ENCODE results near the gene PROSER1. TPM values are rescaled to one million over a fixed set of nuclear protein-coding genes. Genes with fewer than 3 reads are reported as not detected.
"Not testable (repeated sequence)": the region's sequence is repeated elsewhere in the genome, so short reads cannot be mapped to it uniquely, and the experiment has no call there.

Gene PROSER1
- total RNA-seq, result 10 to 100 TPM; 18.3 to 85.9 (median 28.2) TPM

DNA sequence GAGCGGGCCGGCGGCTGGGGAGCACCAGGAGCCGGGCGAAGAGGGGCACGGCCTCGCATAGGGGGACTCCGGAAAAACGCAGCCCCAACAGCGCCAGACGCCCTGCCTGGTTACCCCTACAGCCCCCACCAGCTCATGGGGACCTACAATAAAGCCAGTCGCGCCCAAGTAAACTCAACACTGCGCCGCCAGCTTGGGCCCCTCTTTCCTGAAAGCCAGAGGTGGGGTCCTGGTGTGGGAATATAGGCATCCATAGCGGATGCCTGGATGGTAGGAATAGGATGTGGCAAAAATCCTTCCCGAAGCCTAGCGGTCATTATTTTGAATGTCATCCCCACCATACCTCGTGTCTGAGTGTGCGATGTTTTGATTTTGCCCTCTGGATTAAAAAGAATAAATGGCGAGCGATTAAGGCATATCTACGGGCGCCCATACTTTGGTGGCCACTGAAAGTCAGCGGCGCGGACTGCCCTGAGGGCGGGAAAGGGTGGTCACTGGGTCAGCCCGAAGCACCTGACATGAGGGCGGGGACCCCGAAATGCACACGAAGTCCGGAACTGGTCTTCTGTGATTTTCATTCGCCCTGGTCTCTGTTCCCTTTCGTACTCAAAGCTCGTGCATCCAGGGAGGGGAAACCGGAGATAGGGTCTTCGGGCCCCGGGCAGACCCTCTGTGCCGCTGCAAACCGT lies at the start of gene PROSER1, which contains the start of gene NHLRC3:
Gene PROSER1 (minus strand): TSS at position 210 of the 689 bp plus-strand sequence. CDS start 847 bp downstream, outside the sequence.
Gene NHLRC3 (plus strand): TSS at position 577 of the 689 bp plus-strand sequence. CDS start 184 bp downstream, outside the sequence.
- WGBS, result under 1% methylated on average over 28 of the region's 41 CpGs
- TF ChIP-seq POLR2AphosphoS5 (IDR thresholded peaks at IDR 0.05), result peak in 1 of 3 donors; percentile 45
- TF ChIP-seq, protein P1, sequence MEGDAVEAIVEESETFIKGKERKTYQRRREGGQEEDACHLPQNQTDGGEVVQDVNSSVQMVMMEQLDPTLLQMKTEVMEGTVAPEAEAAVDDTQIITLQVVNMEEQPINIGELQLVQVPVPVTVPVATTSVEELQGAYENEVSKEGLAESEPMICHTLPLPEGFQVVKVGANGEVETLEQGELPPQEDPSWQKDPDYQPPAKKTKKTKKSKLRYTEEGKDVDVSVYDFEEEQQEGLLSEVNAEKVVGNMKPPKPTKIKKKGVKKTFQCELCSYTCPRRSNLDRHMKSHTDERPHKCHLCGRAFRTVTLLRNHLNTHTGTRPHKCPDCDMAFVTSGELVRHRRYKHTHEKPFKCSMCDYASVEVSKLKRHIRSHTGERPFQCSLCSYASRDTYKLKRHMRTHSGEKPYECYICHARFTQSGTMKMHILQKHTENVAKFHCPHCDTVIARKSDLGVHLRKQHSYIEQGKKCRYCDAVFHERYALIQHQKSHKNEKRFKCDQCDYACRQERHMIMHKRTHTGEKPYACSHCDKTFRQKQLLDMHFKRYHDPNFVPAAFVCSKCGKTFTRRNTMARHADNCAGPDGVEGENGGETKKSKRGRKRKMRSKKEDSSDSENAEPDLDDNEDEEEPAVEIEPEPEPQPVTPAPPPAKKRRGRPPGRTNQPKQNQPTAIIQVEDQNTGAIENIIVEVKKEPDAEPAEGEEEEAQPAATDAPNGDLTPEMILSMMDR (IDR thresholded peaks at IDR 0.05), result no peak
- Histone ChIP-seq H3K9me3 (no peaks in the 10 kb centered on the region), H3K4me3 (peak within 1 kb of the TSS; percentile 83), H3K27me3 (no peaks in the 10 kb centered on the region), H3K4me1 (peaks cover 49% of the 10 kb centered on the region), H3K27ac (peak within 1 kb of the TSS; percentile 82), H3K36me3 (no peaks in the 10 kb centered on the region)
- DNase-seq (ENCODE audit: low spot score in 2 of 2), result peak; percentile 94 to 95

DNA sequence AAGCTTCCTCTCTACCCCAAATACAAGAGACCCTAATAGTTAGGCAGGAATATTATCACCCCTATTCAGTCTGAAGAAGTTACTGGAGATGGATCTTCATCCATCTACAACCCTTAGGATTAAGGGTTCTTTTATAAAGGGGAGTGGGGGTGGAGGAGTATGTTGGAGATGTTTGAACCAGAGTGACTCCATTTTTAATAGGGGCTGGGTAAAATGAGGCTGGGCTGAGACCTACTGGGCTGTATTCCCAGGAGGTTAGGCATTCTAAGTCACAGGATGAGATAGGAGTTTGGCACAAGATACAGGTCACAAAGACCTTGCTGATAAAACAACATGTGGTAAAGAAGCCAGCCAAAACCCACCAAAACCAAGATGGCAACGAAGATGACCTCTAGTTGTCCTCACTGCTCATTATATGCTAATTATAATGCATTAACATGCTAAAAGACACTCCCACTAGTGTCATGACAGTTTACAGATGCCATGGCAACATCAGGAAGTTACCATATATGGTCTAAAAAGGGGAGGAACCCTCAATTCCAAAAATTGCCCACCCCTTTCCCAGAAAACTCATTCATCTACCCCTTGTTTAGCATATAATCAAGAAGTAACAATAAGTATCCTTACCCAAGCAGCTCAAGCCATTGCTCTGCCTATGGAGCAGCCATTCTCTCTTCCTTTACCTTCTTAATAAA lies 48.5 kb upstream of the PROSER1 start:
- WGBS, result 65% methylated on average over 1 of the region's 1 CpG
- not testable (repeated sequence) for DNase-seq (ENCODE audit: low spot score in 2 of 2); H3K9me3 ChIP-seq; H3K27me3 ChIP-seq; H3K4me1 ChIP-seq; H3K4me3 ChIP-seq; H3K27ac ChIP-seq; H3K36me3 ChIP-seq

DNA sequence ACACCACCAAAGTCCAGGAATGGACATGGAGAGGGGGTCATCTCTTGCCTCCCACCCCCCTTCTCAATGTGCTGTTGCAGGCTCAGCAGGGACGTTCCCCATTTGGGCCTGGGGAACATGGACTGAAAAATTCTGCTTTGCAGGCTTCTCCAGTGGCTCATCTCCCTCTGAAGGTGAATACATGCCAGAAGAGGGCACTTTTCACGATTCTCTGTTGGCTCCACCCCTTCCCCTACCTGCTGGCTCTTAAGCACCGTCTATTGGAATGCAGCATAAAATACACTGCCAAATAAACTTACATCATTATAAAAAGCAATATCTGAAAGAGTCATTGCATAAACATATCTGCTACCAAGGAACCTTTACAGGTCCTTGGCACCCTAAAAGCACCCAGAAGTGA lies 36.1 kb upstream of the PROSER1 start:
- 30% methylated on average over 3 of the region's 3 CpGs for WGBS
- H3K36me3 ChIP-seq, result no peaks in the 10 kb centered on the region
- H3K4me1 ChIP-seq, result no peaks in the 10 kb centered on the region
- TF ChIP-seq, protein P1 (IDR thresholded peaks at IDR 0.05), result no peak
- no peak for TF ChIP-seq POLR2A (IDR thresholded peaks at IDR 0.05)
- no peak for TF ChIP-seq EP300 (IDR thresholded peaks at IDR 0.05)
- no peak for TF ChIP-seq POLR2AphosphoS5 (IDR thresholded peaks at IDR 0.05)
- DNase-seq (ENCODE audit: low spot score in 2 of 2), result no peak
- no peaks in the 10 kb centered on the region for H3K9me3 ChIP-seq
- no peak overlapping the region for H3K27ac ChIP-seq
- peaks cover 6% of the 10 kb centered on the region for H3K27me3 ChIP-seq
- H3K4me3 ChIP-seq, result no peak overlapping the region

DNA sequence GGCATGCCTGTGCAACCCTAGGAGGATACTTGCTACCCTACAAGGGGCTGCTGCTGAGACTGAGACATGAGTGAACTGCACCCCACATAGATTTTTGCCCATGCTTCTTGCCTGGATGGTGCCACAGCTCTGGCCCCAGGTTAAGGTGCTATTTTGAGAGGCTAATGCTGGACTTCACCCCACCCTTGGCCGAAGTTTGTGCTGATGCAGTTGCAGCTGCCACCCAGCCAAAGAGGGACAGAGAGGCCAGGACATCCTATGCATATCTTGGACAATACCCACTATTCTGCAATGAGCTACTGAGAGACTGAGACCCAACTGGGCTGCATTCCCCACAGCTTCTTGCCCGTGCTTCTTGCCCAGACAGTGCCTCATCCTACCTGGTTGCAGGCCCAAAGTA lies 35.0 kb upstream of the PROSER1 start:
- H3K36me3 ChIP-seq, result no peaks in the 10 kb centered on the region
- H3K4me3 ChIP-seq, result no peak overlapping the region
- TF ChIP-seq EP300 (IDR thresholded peaks at IDR 0.05) (no peak), POLR2AphosphoS5 (IDR thresholded peaks at IDR 0.05) (no peak), POLR2A (IDR thresholded peaks at IDR 0.05) (no peak)
- TF ChIP-seq, protein P1 (IDR thresholded peaks at IDR 0.05), result no peak
- no peak for DNase-seq (ENCODE audit: low spot score in 2 of 2)
- H3K27me3 ChIP-seq, result peaks cover 6% of the 10 kb centered on the region
- 67% methylated on average over 2 of the region's 2 CpGs for WGBS
- no peak overlapping the region for H3K27ac ChIP-seq
- no peaks in the 10 kb centered on the region for H3K4me1 ChIP-seq
- no peaks in the 10 kb centered on the region for H3K9me3 ChIP-seq

DNA sequence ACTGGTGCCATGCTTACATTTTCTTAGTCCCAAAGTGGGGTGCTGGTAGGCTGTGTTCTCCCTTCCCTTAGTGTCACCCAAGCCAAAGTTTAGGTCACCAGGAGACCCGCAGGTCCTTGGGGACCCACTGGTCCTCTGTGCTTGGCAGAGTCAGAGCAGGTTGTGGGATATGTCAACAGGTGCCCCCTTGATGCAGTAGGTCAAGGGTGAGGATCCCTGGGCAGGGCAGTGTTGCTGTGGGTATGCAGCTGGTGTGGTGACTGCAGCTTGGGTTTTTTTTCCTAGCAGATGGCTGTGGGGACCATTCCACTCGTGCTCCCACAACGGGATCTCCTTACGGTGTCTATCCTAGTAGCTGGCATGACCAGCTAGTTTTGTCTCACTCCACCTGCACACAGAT lies 24.1 kb upstream of the PROSER1 start:
- Histone ChIP-seq H3K36me3 (peaks cover 4% of the 10 kb centered on the region), H3K27ac (no peak overlapping the region), H3K4me3 (no peak overlapping the region), H3K27me3 (no peaks in the 10 kb centered on the region), H3K4me1 (no peaks in the 10 kb centered on the region), H3K9me3 (no peaks in the 10 kb centered on the region)
- WGBS, result 88% methylated on average over 3 of the region's 4 CpGs
- no peak for TF ChIP-seq POLR2A (IDR thresholded peaks at IDR 0.05)
- no peak for TF ChIP-seq POLR2AphosphoS5 (IDR thresholded peaks at IDR 0.05)
- TF ChIP-seq EP300 (IDR thresholded peaks at IDR 0.05), result no peak
- TF ChIP-seq, protein P1 (IDR thresholded peaks at IDR 0.05), result no peak
- no peak for DNase-seq (ENCODE audit: low spot score in 2 of 2)
